Body of pancreas (tissue), 4 donors: ENCODE results near the gene PNN.

Source experiments
- CTCF ChIP-seq, 7 experiments: fragments of 450-650 bp in 4 of 7; fragments of 200-600 bp in 3 of 7; sonication (generic) in 3 of 7; IDR thresholded peaks; one replicate each; pipeline ENCODE4 v1.5.1; 2016 to 2019; ENCODE audit warnings: antibody characterized with exemption in 7 of 7
- POLR2A ChIP-seq, 3 donors: fragments of 450-650 bp; IDR thresholded peaks; one replicate each; pipeline ENCODE4 v1.6.1; 2016; ENCODE audit warnings: antibody characterized with exemption in 3 of 3, mild to moderate bottlenecking in 2 of 3

GRCh38 chr14:39158222-39158858 is 16.7 kb upstream of the PNN start:
- TF ChIP-seq CTCF (IDR thresholded peaks at IDR 0.05) (no peak), POLR2A (IDR thresholded peaks at IDR 0.05) (no peak)
